GM10266 (cell line): Measurements from ENCODE around the gene GANC.

ENCODE experiments used
- DNase-seq: peaks from one replicate; pipeline ENCODE4 v3.0.0; 2012; ENCODE audit errors: extremely low spot score
- TF ChIP-seq, protein P1 (sequence below): IDR thresholded peaks from 2 replicates; pipeline ENCODE4 v1.5.1; 2012; ENCODE audit warnings: mild to moderate bottlenecking, low read depth; ENCODE audit not compliant: control insufficient read depth, insufficient read depth; ENCODE audit errors: missing control alignments

The GANC gene

GRCh38 chr15:42404461-42405235 lies 131.6 kb downstream of the GANC start:
- DNase-seq = no peak
- TF ChIP-seq, protein P1, sequence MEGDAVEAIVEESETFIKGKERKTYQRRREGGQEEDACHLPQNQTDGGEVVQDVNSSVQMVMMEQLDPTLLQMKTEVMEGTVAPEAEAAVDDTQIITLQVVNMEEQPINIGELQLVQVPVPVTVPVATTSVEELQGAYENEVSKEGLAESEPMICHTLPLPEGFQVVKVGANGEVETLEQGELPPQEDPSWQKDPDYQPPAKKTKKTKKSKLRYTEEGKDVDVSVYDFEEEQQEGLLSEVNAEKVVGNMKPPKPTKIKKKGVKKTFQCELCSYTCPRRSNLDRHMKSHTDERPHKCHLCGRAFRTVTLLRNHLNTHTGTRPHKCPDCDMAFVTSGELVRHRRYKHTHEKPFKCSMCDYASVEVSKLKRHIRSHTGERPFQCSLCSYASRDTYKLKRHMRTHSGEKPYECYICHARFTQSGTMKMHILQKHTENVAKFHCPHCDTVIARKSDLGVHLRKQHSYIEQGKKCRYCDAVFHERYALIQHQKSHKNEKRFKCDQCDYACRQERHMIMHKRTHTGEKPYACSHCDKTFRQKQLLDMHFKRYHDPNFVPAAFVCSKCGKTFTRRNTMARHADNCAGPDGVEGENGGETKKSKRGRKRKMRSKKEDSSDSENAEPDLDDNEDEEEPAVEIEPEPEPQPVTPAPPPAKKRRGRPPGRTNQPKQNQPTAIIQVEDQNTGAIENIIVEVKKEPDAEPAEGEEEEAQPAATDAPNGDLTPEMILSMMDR = no peak

DNA sequence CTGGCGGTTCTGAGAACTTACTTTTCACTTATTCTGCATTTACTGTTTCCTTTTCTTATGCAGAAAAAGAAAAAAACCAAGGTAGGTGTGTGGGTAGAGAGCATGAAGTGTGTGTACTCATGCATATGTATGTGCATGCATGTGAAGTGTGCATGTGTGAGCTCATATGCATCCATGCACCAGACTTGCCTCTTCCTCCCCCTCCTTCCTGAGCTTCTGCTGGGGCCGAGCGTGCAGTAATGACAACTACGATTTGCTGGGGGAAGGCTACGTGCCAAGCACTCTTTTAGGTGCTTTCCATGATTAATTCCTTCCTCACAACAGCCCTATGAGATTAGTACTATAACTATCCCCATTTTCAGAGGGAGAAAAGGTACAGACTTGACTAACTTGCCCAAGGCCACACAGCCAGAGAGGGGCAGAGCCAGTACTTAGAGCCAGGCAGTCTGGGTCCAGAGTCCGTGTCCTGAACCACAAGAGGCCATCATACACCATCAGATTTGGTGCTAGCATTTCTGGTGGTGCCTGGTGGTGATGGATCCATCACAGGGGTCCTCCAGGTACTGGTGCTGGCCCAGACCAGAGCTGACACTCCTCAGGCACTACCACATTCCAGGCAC lies 133.0 kb downstream of the GANC start:
- TF ChIP-seq, protein P1 = no peak

More for the DNA sequence above, 133.0 kb downstream of the GANC start:
- no peak for DNase-seq
